Type B pancreatic cell (in vitro differentiated cells): ENCODE measurements around the gene EIF4E3. TPM values are rescaled to one million over a fixed set of nuclear protein-coding genes. Genes with fewer than 3 reads are reported as not detected.

ENCODE experiments used
- DNase-seq: peaks from one replicate; pipeline ENCODE4 v3.0.0; 2021; ENCODE audit warnings: mixed read lengths; ENCODE audit not compliant: unreplicated experiment; ENCODE audit errors: extremely low spot score
- H3K27ac Mint-ChIP-seq: 2 replicates; pipeline ENCODE4 v1.8.0; 2021; ENCODE audit warnings: mild to moderate bottlenecking, mixed read lengths
- H3K27me3 Mint-ChIP-seq: 2 replicates; pipeline ENCODE4 v1.8.0; 2021; ENCODE audit warnings: mixed read lengths
- H3K36me3 Mint-ChIP-seq: 2 replicates; pipeline ENCODE4 v1.8.0; 2021; ENCODE audit warnings: mixed read lengths
- H3K4me1 Mint-ChIP-seq: one replicate; pipeline ENCODE4 v1.8.0; 2021; ENCODE audit warnings: mixed read lengths; ENCODE audit not compliant: unreplicated experiment
- H3K4me3 Mint-ChIP-seq: 2 replicates; pipeline ENCODE4 v1.8.0; 2021; ENCODE audit warnings: mild to moderate bottlenecking, mixed read lengths
- H3K9me3 Mint-ChIP-seq: 2 replicates; pipeline ENCODE4 v1.8.0; 2021; ENCODE audit warnings: mixed read lengths
- CTCF ChIP-seq: fragments of 200-600 bp; sonication (generic); conservative IDR thresholded peaks from 2 replicates; pipeline ENCODE4 v1.5.0; 2021; ENCODE audit warnings: antibody characterized with exemption, mild to moderate bottlenecking
- total RNA-seq: library from RNA; stranded (reverse); gene quantifications from 2 replicates; pipeline ENCODE4 v1.2.1, GENCODE V29; 2021; ENCODE audit warnings: low replicate concordance

EIF4E3 gene
- total RNA-seq, 1 donor from 2014 or later = 16.2 TPM

DNA sequence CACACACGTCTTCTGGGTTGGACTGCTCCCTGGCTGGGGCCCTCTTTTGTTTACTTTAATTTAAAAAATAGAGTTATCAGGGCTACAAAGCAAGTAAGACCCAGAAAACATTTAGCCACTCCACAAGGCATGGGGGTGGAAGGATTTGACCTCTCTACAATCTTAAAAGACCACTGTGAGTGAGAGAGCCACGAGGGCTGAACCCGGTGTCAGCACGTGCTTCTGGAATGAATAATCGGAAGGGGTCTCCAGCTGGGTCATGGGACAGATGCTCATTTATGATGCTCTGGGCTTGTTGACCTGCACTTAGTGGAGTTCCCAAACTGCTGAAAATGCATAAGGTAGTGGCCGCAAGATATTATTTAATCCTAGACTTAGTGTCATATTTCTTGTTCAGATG is 52.4 kb downstream of the EIF4E3 start:
- no peak for TF ChIP-seq CTCF
- peaks cover 3% of the 10 kb centered on the region for H3K36me3 Mint-ChIP-seq
- H3K4me3 Mint-ChIP-seq = peak overlapping the region; percentile 4
- DNase-seq = no peak
- H3K4me1 Mint-ChIP-seq = peaks cover 24% of the 10 kb centered on the region
- H3K27ac Mint-ChIP-seq = peak overlapping the region; percentile 61
- no peaks in the 10 kb centered on the region for H3K27me3 Mint-ChIP-seq
- no peaks in the 10 kb centered on the region for H3K9me3 Mint-ChIP-seq

GRCh38 chr3:71672340-71672739 is 52.9 kb downstream of the EIF4E3 start:
- Mint-ChIP-seq H3K27ac (peak overlapping the region; percentile 61), H3K4me1 (peaks cover 24% of the 10 kb centered on the region), H3K36me3 (peaks cover 4% of the 10 kb centered on the region), H3K4me3 (peak overlapping the region; percentile 12), H3K9me3 (no peaks in the 10 kb centered on the region), H3K27me3 (no peaks in the 10 kb centered on the region)
- no peak for DNase-seq
- TF ChIP-seq CTCF = no peak

- H3K9me3 Mint-ChIP-seq = no peaks in the 10 kb centered on the region
- DNase-seq = no peak
- H3K36me3 Mint-ChIP-seq = peaks cover 4% of the 10 kb centered on the region
- TF ChIP-seq CTCF = no peak
- no peak overlapping the region for H3K27ac Mint-ChIP-seq
- H3K27me3 Mint-ChIP-seq = no peaks in the 10 kb centered on the region
- peaks cover 24% of the 10 kb centered on the region for H3K4me1 Mint-ChIP-seq
- H3K4me3 Mint-ChIP-seq = no peak overlapping the region
Measured at GRCh38 chr3:71671216-71671845, 53.9 kb downstream of the EIF4E3 start.

DNA sequence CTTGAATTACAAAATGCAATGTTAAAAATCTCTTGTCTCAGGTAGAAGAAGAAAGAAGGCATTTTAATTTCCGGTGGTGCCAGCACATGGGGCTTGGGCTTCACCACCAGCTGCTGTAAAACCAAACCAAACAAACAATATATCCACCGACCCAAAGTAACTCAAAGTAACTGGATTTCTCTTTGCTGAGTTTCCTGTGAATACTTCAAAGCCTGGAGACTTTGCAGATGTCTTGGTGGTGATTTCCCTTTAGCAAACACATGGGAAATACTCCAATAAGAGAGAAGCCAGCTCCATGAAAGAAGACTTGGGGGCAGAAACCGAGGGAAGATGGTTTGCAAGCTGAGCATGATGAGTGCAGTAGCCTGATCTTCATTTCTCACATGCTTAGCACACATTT is 62.6 kb downstream of the EIF4E3 start:
- H3K36me3 Mint-ChIP-seq = peaks cover 9% of the 10 kb centered on the region
- no peaks in the 10 kb centered on the region for H3K27me3 Mint-ChIP-seq
- peaks cover 7% of the 10 kb centered on the region for H3K9me3 Mint-ChIP-seq
- no peak for DNase-seq
- H3K27ac Mint-ChIP-seq = no peak overlapping the region
- no peak for TF ChIP-seq CTCF
- H3K4me3 Mint-ChIP-seq = no peak overlapping the region
- peaks cover 24% of the 10 kb centered on the region for H3K4me1 Mint-ChIP-seq

DNA sequence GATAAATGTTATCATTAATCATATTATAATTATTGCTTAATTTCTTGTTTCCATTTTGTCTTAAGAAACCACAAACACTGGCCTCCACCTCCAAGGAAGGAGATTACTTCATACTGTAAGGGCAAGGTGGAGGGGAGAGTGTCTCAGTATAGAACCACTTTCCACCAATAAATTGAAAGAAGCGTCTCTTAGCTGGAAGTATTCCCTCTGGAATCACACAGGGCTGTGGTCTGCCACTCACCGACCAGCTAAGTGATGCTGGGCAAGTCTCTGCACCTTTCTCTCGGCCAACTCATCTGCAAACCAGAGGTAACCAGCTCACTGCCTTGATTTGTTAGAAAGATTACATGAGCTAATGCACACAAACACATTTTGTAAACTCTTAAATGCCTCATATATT is 63.1 kb downstream of the EIF4E3 start:
- Mint-ChIP-seq H3K36me3 (peaks cover 9% of the 10 kb centered on the region), H3K4me1 (peaks cover 24% of the 10 kb centered on the region), H3K9me3 (peaks cover 7% of the 10 kb centered on the region), H3K4me3 (no peak overlapping the region), H3K27ac (no peak overlapping the region), H3K27me3 (no peaks in the 10 kb centered on the region)
- no peak for DNase-seq
- TF ChIP-seq CTCF = no peak
